GM10248 (cell line): ENCODE data around the gene OR2AJ1.

ENCODE experiments used
- CTCF ChIA-PET: fragments of 300-600 bp; sonication (Branson Sonifier 250); formaldehyde crosslinking; extraction: SDS; loops from one replicate; lab custom pipeline; 2021; ENCODE audit warnings: antibody characterized with exemption; lab: Yijun Ruan, JAX
- POLR2A ChIA-PET: fragments of 350-650 bp; sonication (Branson Sonifier 250); formaldehyde crosslinking; extraction: SDS; loops from one replicate; lab custom pipeline; 2020; ENCODE audit warnings: antibody characterized with exemption; lab: Yijun Ruan, JAX
- DNase-seq: peaks from one replicate; pipeline ENCODE4 v3.0.0; 2012; ENCODE audit errors: extremely low spot score
- CTCF ChIP-seq: IDR thresholded peaks from 2 replicates; pipeline ENCODE4 v1.5.1; 2012; ENCODE audit warnings: mild to moderate bottlenecking, low read depth; ENCODE audit errors: extremely low read depth, missing control alignments, control extremely low read depth

Gene OR2AJ1

GRCh38 chr1:247924868-247925267 is at the start of gene OR2AJ1:
TSS of gene OR2AJ1 (plus strand) at chr1:247924889. CDS start at chr1:247933769, 8,880 bp downstream.
- DNase-seq, result no peak

GRCh38 chr1:247883346-247883745 is 41.3 kb upstream of the OR2AJ1 start:
- CTCF ChIA-PET, result no interaction called here
- TF ChIP-seq CTCF, result no peak
- no peak for DNase-seq
- POLR2A ChIA-PET, result no interaction called here

More at GRCh38 chr1:247924868-247925267, at the start of gene OR2AJ1:
- CTCF ChIA-PET, result interaction anchor here (1.1 kb wide), 1 partner anchor 18 kb away, joined by 3 read pairs; no protein-coding TSS in a partner anchor
- no peak for TF ChIP-seq CTCF
- POLR2A ChIA-PET, result no interaction called here

GRCh38 chr1:247884797-247885413 is 39.8 kb upstream of the OR2AJ1 start:
- TF ChIP-seq CTCF, result no peak
- ChIA-PET CTCF (interaction anchor here (1.4 kb wide), 1 partner anchor 10 kb away, joined by 6 read pairs; the partner anchor contains the start of gene OR2W3), POLR2A (no interaction called here)
- DNase-seq, result no peak

- CTCF ChIA-PET, result interaction anchor here (1.2 kb wide), 1 partner anchor 10 kb away, joined by 6 read pairs; no protein-coding TSS in a partner anchor
- POLR2A ChIA-PET, result no interaction called here
- DNase-seq, result no peak
- TF ChIP-seq CTCF, result no peak
These were observed 29.5 kb upstream of the OR2AJ1 start, which contains the start of gene OR2W3 for GRCh38 chr1:247895163-247895637. TSS of gene OR2W3 (plus strand) at chr1:247895587. CDS start at chr1:247895587, 0 bp downstream.

GRCh38 chr1:247895976-247896375 is 28.7 kb upstream of the OR2AJ1 start:
- POLR2A ChIA-PET, result no interaction called here
- CTCF ChIA-PET, result interaction anchor here (1.2 kb wide), 1 partner anchor 11 kb away, joined by 6 read pairs; no protein-coding TSS in a partner anchor

GRCh38 chr1:247904122-247904521 is 20.6 kb upstream of the OR2AJ1 start:
- DNase-seq, result no peak
- CTCF ChIA-PET, result no interaction called here
- TF ChIP-seq CTCF, result no peak
- POLR2A ChIA-PET, result no interaction called here

More at GRCh38 chr1:247895976-247896375, 28.7 kb upstream of the OR2AJ1 start:
- DNase-seq, result no peak
- TF ChIP-seq CTCF, result no peak
